SK-N-DZ (cell line): ENCODE data around the gene TOB2.
A peak's percentile ranks its signal among the peaks of the same experiment; 100 is the strongest.
"Not testable (repeated sequence)": the region's sequence is repeated elsewhere in the genome, so short reads cannot be mapped to it uniquely, and the experiment has no call there.

ENCODE experiments used
- DNase-seq: peaks from one replicate; pipeline ENCODE4 v3.0.0-alpha.2; 2015; ENCODE audit warnings: low spot score

Gene TOB2

GRCh38 chr22:41468381-41469217 lies 22.0 kb upstream of the TOB2 start, which contains the start of the genes ACO2 and PHF5A:
ACO2 (plus strand) TSS chr22:41469117; CDS start chr22:41469147, 30 bp downstream.
PHF5A (minus strand) TSS chr22:41468692; CDS start chr22:41468653, 39 bp downstream.
- DNase-seq, result peak; percentile 99

- DNase-seq, result no peak
Observed at GRCh38 chr22:41461901-41462300, 15.3 kb upstream of the TOB2 start.

GRCh38 chr22:41460071-41460470 lies 13.5 kb upstream of the TOB2 start:
- not testable (repeated sequence) for DNase-seq

GRCh38 chr22:41459431-41459830 lies 12.8 kb upstream of the TOB2 start:
- DNase-seq, result no peak

GRCh38 chr22:41458161-41458728 lies 11.6 kb upstream of the TOB2 start:
- no peak for DNase-seq

- DNase-seq, result peak; percentile 100
Observed at GRCh38 chr22:41448189-41448808, 1.7 kb upstream of the TOB2 start.

GRCh38 chr22:41447435-41448188 lies 1.0 kb upstream of the TOB2 start:
- DNase-seq, result peak; percentile 76

- DNase-seq, result no peak
Observed at GRCh38 chr22:41446057-41446501, 522 bp downstream of the TOB2 start.

- peak; percentile 29 for DNase-seq
Observed at GRCh38 chr22:41445129-41446056, 1.2 kb downstream of the TOB2 start.

GRCh38 chr22:41444360-41445128 lies 2.1 kb downstream of the TOB2 start:
- peak; percentile 99 for DNase-seq

GRCh38 chr22:41442240-41442792 lies 4.3 kb downstream of the TOB2 start:
- no peak for DNase-seq

GRCh38 chr22:41440511-41440910 lies 6.1 kb downstream of the TOB2 start:
- DNase-seq, result not testable (repeated sequence)

- DNase-seq, result no peak
Observed at GRCh38 chr22:41437198-41437597, 9.4 kb downstream of the TOB2 start.

GRCh38 chr22:41436322-41437113 lies 10.1 kb downstream of the TOB2 start:
- no peak for DNase-seq

- DNase-seq, result no peak
Observed at GRCh38 chr22:41435560-41435959, 11.0 kb downstream of the TOB2 start.

GRCh38 chr22:41434361-41435003 lies 12.1 kb downstream of the TOB2 start:
- DNase-seq, result not testable (repeated sequence)

- not testable (repeated sequence) for DNase-seq
Observed at GRCh38 chr22:41433480-41433879, 13.1 kb downstream of the TOB2 start.

GRCh38 chr22:41431656-41432055 lies 14.9 kb downstream of the TOB2 start:
- DNase-seq, result no peak
